Duodenal mucosa (tissue), 2 donors: Measurements from ENCODE around the gene HTRA3.

Experiments used
- H3K27ac ChIP-seq: one replicate; pipeline ENCODE4 v1.7.0; 2013; ENCODE audit warnings: low read depth, low read length
- H3K27me3 ChIP-seq, 2 donors: one replicate each; pipeline ENCODE4 v1.7.0; 2013; ENCODE audit warnings: low read length in 2 of 2, control low read depth in 1 of 2; ENCODE audit not compliant: insufficient read depth in 2 of 2, control insufficient read depth in 1 of 2
- H3K36me3 ChIP-seq, 2 donors: one replicate each; pipeline ENCODE4 v1.7.0; 2013; ENCODE audit warnings: low read length in 2 of 2, control low read depth in 1 of 2; ENCODE audit not compliant: insufficient read depth in 2 of 2, control insufficient read depth in 1 of 2
- H3K4me1 ChIP-seq, 2 donors: one replicate each; pipeline ENCODE4 v1.7.0; 2013; ENCODE audit warnings: low read length in 2 of 2, control low read depth in 1 of 2; ENCODE audit not compliant: insufficient read depth in 2 of 2, control insufficient read depth in 1 of 2
- H3K4me3 ChIP-seq, 2 donors: one replicate each; pipeline ENCODE4 v1.7.0; 2013; ENCODE audit warnings: low read length in 2 of 2, low read depth in 1 of 2
- H3K9ac ChIP-seq, 2 donors: one replicate each; pipeline ENCODE4 v1.7.0; 2013; ENCODE audit warnings: low read length in 2 of 2, low read depth in 1 of 2
- H3K9me3 ChIP-seq, 2 donors: one replicate each; pipeline ENCODE4 v1.7.0; 2013; ENCODE audit warnings: low read length in 2 of 2, control low read depth in 1 of 2; ENCODE audit not compliant: control insufficient read depth in 1 of 2

Gene HTRA3

DNA sequence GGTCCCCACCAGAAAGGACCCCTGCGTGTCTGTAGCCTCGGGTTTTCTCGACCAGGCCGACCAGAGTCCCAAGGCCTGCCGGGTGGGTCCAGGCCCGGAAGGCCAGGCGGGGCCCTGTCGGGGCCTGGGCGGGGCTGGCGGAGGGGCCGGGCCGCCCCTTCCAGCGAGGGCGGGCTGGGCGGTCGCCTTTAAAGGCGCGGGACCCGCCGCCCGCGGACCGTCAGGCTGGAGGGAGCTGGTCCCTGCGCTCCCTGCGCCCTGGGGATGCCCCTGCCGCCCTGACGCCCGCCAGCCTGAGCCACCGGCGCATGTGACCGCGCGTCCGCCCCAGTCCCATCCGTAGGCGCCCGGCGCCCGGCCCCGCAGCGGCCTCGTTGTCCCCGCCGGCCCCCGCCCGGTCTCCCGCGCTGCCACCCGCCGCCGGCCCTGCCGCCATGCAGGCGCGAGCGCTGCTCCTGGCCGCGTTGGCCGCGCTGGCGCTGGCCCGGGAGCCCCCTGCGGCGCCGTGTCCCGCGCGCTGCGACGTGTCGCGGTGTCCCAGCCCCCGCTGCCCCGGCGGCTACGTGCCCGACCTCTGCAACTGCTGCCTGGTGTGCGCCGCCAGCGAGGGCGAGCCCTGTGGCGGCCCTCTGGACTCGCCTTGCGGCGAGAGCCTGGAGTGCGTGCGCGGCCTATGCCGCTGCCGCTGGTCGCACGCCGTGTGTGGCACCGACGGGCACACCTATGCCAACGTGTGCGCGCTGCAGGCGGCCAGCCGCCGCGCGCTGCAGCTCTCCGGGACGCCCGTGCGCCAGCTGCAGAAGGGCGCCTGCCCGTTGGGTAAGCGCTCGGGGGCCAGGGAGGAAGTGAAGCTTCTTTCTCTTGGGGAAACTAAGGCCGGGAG, at the start of gene HTRA3:
HTRA3 (plus strand) TSS at position 220 of the 883 bp plus-strand sequence; CDS start at position 435, 215 bp downstream.
- Histone ChIP-seq H3K9me3 (no peaks in the 10 kb centered on the region), H3K36me3 (no peaks in the 10 kb centered on the region), H3K9ac (no peak within 1 kb of the TSS), H3K4me3 (peak within 1 kb of the TSS; percentile 19 to 40), H3K27me3 (peaks cover 18 to 24% of the 10 kb centered on the region in 2 donors), H3K27ac (no peak within 1 kb of the TSS), H3K4me1 (peaks cover 0 to 4% of the 10 kb centered on the region in 2 donors)

GRCh38 chr4:8220661-8221450, 48.7 kb upstream of the HTRA3 start:
- H3K4me3 ChIP-seq: no peak overlapping the region
- H3K4me1 ChIP-seq: peaks cover 0 to 10% of the 10 kb centered on the region in 2 donors
- no peak overlapping the region for H3K27ac ChIP-seq
- H3K27me3 ChIP-seq: no peaks in the 10 kb centered on the region
- peaks cover 0 to 23% of the 10 kb centered on the region in 2 donors for H3K36me3 ChIP-seq
- H3K9ac ChIP-seq: no peak overlapping the region
- H3K9me3 ChIP-seq: no peaks in the 10 kb centered on the region

DNA sequence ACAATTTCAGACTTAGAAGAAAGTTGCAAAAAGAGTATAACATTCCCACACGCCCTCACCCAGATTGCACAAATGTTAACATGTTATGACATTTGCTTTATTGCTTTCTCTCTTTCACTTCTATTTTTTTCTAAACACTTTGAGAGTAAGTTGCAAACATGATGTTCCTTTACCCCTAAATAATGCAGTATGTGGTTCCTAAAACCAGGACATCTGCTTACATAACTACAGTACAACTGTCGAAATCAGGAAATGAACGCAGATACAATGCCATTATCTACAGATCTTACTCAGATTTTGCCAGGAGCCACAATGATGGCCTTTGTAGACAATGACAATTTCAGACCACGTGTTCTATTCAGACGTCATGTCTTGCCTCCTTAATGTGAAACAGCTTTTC, 48.1 kb upstream of the HTRA3 start:
- H3K4me1 ChIP-seq: peaks cover 0 to 10% of the 10 kb centered on the region in 2 donors
- H3K27ac ChIP-seq: no peak overlapping the region
- H3K27me3 ChIP-seq: no peaks in the 10 kb centered on the region
- H3K36me3 ChIP-seq: peaks cover 0 to 18% of the 10 kb centered on the region in 2 donors
- H3K9ac ChIP-seq: no peak overlapping the region
- H3K9me3 ChIP-seq: no peaks in the 10 kb centered on the region
- H3K4me3 ChIP-seq: no peak overlapping the region

DNA sequence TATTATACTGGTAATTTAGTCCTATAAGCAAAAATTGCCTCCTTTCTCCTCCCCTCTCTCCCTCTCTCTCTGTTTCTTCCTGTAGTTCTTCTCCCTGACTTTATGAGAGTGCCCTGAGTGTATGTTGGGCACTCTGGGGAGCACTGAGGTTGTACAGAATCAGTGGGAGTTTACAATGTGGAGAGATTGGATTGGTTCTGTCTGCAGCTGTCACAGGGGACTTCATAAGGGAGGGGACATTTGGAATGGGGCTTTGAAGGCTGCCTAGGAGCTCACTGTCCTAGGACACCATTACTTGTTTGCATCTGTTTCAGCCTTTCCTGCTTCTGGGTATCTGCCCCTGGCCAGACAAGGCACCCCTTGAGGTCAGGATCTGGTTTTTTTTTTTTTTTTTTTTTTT, 47.6 kb upstream of the HTRA3 start:
- H3K9me3 ChIP-seq: no peaks in the 10 kb centered on the region
- H3K27ac ChIP-seq: no peak overlapping the region
- H3K27me3 ChIP-seq: no peaks in the 10 kb centered on the region
- H3K4me1 ChIP-seq: peaks cover 0 to 10% of the 10 kb centered on the region in 2 donors
- no peak overlapping the region for H3K4me3 ChIP-seq
- peaks cover 0 to 18% of the 10 kb centered on the region in 2 donors for H3K36me3 ChIP-seq
- H3K9ac ChIP-seq: no peak overlapping the region

- Histone ChIP-seq H3K4me3 (no peak overlapping the region), H3K4me1 (peaks cover under 1 to 10% of the 10 kb centered on the region in 2 donors), H3K27me3 (no peaks in the 10 kb centered on the region), H3K27ac (no peak overlapping the region), H3K9me3 (no peaks in the 10 kb centered on the region), H3K36me3 (peaks cover 0 to 15% of the 10 kb centered on the region in 2 donors), H3K9ac (no peak overlapping the region)
These were observed 46.8 kb upstream of the HTRA3 start for GRCh38 chr4:8222609-8223388.

DNA sequence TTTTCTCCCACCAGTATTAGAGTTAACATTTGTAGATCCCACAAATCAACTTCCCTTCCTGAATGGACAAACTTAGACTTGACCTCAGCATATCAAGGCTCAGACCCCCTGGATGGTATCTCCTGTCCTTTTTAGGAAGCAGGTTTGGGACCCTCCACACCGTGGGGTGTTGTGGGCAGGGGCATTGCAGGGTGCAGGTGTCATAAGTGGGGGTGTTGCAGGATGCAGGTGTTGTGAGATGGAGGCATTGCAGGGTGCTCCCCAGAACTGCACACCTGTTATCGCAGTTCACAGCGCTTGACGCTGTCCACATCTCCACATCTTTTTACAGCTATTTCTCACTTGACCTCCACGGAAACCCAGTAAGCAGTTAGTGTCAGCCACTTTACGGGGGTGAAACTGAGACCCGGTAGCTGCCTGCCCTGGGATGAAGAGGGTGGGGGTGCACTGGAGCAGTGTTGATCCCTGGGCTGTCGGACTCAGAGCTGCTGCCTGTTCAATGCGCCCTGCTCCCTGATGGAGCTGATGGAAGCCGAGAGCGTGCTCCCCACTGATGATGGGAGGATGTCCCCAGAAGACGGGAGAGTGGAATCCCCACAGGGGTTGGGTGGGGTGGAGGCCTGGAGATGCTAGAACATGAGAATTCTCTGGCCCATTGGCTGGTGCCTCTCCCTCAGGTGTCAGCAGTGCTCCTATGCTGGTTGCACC, 45.1 kb upstream of the HTRA3 start:
- Histone ChIP-seq H3K27me3 (no peaks in the 10 kb centered on the region), H3K9ac (no peak overlapping the region), H3K36me3 (peaks cover 0 to 15% of the 10 kb centered on the region in 2 donors), H3K4me3 (no peak overlapping the region), H3K4me1 (peaks cover 14 to 23% of the 10 kb centered on the region in 2 donors), H3K9me3 (no peaks in the 10 kb centered on the region), H3K27ac (no peak overlapping the region)

DNA sequence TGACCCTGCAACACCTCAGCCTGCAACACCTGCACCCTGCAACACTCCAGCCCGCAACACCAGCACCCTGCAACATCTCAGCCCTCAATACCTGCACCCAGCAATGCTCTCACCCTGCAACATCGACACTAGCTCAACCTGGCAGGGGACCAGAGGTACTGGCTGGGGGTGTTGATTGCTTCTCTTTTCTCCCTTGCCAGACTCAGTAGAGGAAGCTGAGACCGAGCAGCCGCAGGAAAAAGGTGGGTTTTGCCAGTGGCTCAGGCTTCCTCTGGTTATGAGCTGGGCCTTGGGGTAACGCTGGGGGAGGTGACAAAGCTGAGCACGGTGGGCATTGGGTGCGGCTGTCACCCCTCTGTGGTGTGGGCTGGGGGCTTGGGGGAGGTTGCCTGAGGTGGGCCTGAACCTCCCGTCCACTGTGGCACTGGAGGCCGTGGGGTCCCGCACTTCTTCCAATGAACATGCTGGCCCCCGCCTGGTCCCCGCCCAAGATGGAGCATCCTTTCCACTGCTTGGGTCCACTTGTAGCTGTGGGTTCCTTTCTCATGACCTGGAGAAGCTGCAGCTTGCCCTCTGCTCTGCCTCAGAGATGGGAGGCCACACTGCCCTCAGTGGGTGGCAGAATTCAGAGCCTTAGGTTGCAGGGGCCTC, 44.5 kb upstream of the HTRA3 start:
- Histone ChIP-seq H3K27me3 (no peaks in the 10 kb centered on the region), H3K9ac (no peak overlapping the region), H3K27ac (no peak overlapping the region), H3K9me3 (no peaks in the 10 kb centered on the region), H3K36me3 (peaks cover 0 to 12% of the 10 kb centered on the region in 2 donors), H3K4me3 (no peak overlapping the region), H3K4me1 (peaks cover 14 to 25% of the 10 kb centered on the region in 2 donors)

DNA sequence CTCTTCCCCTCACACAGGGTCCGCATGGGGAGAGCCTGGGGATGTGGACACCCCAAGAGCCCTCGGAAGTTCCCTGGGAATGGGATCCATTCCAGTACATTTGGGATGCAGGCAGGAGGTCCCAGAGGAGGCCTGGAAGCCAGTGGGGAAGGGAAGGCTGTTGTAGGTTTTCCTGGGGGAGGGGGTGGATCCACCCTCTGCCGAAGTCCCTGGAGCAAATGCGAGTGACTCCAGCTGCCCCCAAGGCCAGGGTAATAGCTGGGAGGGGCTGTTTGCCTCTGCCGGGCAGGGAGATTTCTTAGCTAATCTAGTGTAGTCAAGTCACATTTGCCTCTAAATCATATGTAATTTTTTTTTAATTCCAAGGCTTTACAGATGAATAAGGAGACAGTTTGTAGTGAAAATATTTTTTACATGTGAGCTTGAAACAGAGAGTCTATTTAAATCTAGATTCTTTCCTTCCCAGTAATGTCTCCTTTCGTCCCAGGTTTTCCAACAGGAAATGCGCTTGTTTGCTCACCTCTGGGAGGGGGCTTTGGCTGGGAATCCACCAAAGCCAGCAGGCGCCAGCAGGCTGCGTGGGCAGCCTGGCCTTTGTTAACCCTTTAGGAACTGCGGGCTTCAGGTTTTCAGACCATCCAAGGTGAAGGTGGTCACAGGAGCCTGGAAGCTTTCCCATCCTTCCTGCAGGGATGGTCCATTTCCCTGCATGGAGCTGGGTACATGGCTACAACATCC, 43.7 kb upstream of the HTRA3 start:
- peaks cover 14 to 21% of the 10 kb centered on the region in 2 donors for H3K4me1 ChIP-seq
- no peak overlapping the region for H3K9ac ChIP-seq
- H3K27ac ChIP-seq: no peak overlapping the region
- H3K36me3 ChIP-seq: peaks cover 0 to 12% of the 10 kb centered on the region in 2 donors
- no peaks in the 10 kb centered on the region for H3K27me3 ChIP-seq
- no peak overlapping the region for H3K4me3 ChIP-seq
- no peaks in the 10 kb centered on the region for H3K9me3 ChIP-seq
